DOHH2 (cell line): ENCODE results near the gene PURB.
"Not testable (repeated sequence)": the region's sequence is repeated elsewhere in the genome, so short reads cannot be mapped to it uniquely, and the experiment has no call there.

Source experiments
- CTCF ChIP-seq: fragments of 200-600 bp; sonication (generic); IDR thresholded peaks from one replicate; pipeline ENCODE4 v1.5.1; 2014; ENCODE audit warnings: antibody characterized with exemption, mild to moderate bottlenecking, low read depth, low read length; ENCODE audit not compliant: poor library complexity, severe bottlenecking
- EZH2phosphoT487 ChIP-seq: fragments of 200-600 bp; sonication (generic); IDR thresholded peaks from 2 replicates; pipeline ENCODE4 v1.6.1; 2017; ENCODE audit warnings: borderline replicate concordance, mild to moderate bottlenecking, antibody characterized with exemption, low read length, moderate library complexity, mixed read lengths

- TF ChIP-seq CTCF, EZH2phosphoT487: not testable (repeated sequence)
These were observed 41.9 kb downstream of the PURB start for GRCh38 chr7:44843440-44843839.
